H1 (cell line): ENCODE measurements around the gene STEAP1B. TPM values are rescaled to one million over a fixed set of nuclear protein-coding genes. Genes with fewer than 3 reads are reported as not detected.

Experiments used
- polyA plus RNA-seq, 7 experiments: library from polyadenylated mRNA; depleted of rRNA in 3 of 7; stranded (reverse) in 5 of 7; unstranded in 2 of 7; fragments of >200 nt in 5 of 7; fragments of 200-250 nt in 2 of 7; gene quantifications; 1 replicate in 5 of 7; 2 replicates in 1 of 7; 4 replicates in 1 of 7; pipeline versions ENCODE4 v1.2.1 to v1.2.3, GENCODE V29; 2011 to 2013; ENCODE audit warnings: missing spikeins in 2 of 7, mixed read lengths in 2 of 7
- total RNA-seq: library from RNA; stranded (reverse); fragmentation: NEBNext Ultra II Directional; extraction: Animal tissue kit (Norgen Biotek cat#: 25700); gene quantifications from 2 replicates; pipeline ENCODE4 v1.2.1, GENCODE V29; 2021

STEAP1B gene
- total and polyA plus RNA-seq, 2 of the 8 experiments (the other 6 are each of a cell fraction or from before 2014, with no cell fraction given) = 5.4 to 8.7 TPM

Other genes starting within 250 kb of the STEAP1B start
- 22.1 and 22.9 TPM in 2 replicates for gene RAPGEF5, start 143.0 kb downstream of the STEAP1B start, total RNA-seq
- 2.4 and 4.4 TPM in 2 replicates for gene RAPGEF5, start 143.0 kb downstream of the STEAP1B start, polyA plus RNA-seq (2011; rRNA removed)
- gene IL6, start 227.0 kb upstream of the STEAP1B start, total RNA-seq = 0.41 and 0.73 TPM in 2 replicates
- gene IL6, start 227.0 kb upstream of the STEAP1B start, polyA plus RNA-seq (2011; rRNA removed) = 0.12 and 0.27 TPM in 2 replicates